ENCODE results near the gene RPN1.
"Not testable (repeated sequence)": the region's sequence is repeated elsewhere in the genome, so short reads cannot be mapped to it uniquely, and the experiment has no call there.

Gene RPN1

GRCh38 chr3:128609294-128609693 lies 41.3 kb downstream of the RPN1 start:
- DNase-seq (ENCODE audit: low read depth): no peak

DNA sequence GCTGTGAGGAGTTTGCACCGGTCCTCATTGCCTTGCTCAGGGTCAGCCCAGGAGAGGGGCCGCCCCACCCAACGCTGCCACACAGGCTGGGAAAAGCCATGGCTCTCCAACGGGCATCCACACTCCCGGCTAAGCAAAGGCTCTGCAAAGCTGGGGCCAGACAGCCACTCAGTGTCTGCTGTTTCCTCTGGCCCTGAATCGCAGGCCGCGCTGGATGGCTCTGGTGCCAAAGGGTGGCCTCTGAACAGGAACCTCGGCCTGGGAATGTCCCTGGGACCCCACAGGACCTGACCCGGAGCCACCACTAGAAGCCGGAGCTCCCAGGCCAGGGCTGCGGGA lies 42.9 kb downstream of the RPN1 start:
- DNase-seq (ENCODE audit: low read depth): no peak

DNA sequence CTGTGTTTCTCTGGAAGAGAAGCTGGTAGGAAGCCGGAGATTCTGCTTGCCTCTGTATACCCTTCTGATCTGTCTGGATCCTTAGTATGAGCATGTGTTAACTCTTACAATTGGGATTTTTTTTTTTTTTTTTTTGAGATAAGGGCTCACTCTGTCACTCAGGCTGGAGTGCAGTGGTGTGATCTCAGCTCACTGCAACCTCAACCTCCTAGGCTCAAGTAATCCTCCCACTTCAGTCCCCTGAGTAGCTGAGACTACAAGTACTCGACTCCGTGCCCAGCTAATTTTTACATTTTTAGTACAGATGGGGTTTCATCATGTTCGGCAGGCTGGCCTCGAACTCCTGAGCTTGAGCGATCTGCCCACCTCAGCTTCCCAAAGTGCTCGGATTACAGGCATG lies 44.5 kb downstream of the RPN1 start:
- no peak for DNase-seq (ENCODE audit: low read depth)

GRCh38 chr3:128605091-128606046 lies 45.2 kb downstream of the RPN1 start:
- no peak for DNase-seq (ENCODE audit: low read depth)

DNA sequence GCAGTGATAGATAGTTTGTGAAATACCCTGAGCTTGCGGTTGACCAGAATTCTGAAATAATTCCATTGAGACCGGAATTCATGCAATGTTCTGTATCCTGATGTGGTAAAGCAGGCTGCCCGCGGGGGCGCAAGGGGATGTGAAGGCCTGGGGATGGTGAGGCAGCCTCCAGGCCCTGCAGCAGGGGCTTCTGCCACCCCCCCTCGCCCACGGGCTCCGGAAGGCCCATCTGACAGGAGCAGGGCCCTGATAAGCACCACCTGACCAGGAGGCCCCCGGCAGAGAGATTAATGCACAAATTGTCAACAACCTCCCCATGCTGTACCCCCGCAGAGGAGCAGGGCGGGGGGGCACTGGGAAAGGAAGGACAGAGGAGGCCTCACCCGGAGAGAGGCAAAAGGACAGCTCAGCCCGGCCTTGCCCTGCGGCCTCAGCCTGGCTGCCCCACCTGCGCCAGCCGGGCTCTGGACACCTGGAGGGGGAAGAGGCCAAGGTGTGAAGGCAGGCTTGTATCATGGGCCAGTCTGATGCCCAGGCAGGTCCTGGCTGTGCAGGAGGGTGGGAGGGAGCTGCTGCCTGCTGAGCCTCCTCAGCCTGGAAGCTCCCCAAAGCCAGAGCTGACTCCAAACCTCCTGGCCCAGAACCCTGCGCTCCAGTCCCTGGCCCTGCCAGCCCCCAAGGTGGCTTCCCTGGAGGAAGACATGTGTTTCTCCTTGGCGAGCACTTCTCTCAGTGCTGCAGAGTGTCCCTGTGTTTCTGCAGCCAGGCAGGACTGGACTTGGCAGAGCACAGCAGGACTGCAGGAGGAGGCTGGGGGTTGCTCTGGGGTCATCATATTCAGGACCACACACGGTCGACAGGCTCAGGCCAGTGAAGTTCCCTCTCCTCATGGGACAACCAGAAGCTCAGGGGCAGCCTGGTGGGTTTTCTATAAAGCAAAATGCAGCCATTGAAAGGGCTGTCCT lies 46.5 kb downstream of the RPN1 start:
- DNase-seq (ENCODE audit: low read depth): no peak

- no peak for DNase-seq (ENCODE audit: low read depth)
Observed at GRCh38 chr3:128603313-128603712, 47.3 kb downstream of the RPN1 start.

DNA sequence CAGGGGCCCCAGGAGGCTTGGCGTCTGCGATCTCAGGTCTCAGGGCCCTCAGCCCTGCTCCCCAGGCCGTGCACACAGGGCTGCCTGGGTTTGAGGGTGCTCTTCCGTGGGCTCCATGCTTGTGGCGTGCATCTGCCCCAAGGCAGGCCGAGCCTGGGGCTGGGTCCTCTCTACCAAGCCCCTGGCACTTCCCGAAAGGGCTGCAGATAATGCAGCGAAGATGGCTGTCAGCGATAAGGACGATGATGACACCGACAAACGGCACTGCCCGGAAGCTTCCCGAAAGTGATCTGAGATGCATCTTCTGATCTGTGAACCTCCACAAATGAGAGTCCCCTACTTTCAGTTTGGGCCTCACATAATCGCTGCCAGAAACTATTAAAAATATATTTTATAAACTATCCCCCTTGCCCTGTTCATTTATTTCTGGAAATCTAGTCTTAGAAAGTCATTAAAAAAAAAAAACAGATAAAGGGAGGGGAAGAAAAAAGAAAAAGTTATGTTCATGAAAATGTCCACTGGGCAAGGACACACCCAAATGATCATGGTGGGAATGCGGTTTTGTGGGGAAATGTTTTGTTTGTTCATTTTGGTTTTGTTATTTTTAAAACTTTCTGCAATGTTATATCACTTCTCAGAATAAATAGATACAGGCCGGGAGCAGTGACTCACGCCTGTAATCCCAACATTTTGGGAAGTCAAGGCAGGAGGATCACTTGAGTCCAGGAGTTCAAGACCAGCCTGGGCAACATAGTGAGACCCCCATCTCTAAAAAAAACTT lies 51.5 kb downstream of the RPN1 start:
- DNase-seq (ENCODE audit: low read depth): no peak

GRCh38 chr3:128597900-128598299 lies 52.7 kb downstream of the RPN1 start:
- DNase-seq (ENCODE audit: low read depth): no peak

- DNase-seq (ENCODE audit: low read depth): no peak
Observed at GRCh38 chr3:128592864-128593263, 57.8 kb downstream of the RPN1 start.

DNA sequence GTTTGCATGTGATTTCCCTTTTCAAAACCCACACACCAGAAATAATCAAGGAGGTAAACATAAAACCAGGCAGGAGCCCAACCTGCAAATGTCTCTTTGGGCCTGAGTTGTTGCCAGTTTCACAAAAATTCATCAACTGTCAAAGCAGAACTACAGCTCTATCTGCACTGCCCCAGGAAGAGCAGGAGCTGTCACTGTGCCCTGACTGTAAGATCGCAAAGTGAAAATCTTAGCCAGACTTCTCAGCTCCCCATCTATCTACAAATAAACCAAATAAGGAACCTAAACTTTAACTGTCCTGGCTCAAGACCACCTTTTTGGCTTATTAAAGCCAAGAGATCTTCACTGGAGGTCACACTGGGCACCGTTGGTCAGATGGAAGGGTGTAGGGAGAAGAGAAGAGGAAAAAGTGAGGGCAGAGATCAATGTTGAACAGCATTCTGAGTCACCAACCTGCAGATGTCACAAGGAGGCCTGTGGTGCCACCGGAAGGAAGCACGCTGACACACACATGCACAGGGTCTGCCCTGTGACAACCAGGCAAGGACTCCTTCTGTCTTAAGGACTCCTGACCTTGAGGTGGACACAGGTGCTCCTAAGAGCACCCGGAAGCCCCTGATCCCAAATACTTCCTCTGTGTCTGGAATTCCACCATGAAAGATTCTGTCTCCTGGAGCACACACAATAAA lies 58.7 kb downstream of the RPN1 start:
- no peak for DNase-seq (ENCODE audit: low read depth)

GRCh38 chr3:128590948-128591347 lies 59.7 kb downstream of the RPN1 start:
- DNase-seq (ENCODE audit: low read depth): no peak

DNA sequence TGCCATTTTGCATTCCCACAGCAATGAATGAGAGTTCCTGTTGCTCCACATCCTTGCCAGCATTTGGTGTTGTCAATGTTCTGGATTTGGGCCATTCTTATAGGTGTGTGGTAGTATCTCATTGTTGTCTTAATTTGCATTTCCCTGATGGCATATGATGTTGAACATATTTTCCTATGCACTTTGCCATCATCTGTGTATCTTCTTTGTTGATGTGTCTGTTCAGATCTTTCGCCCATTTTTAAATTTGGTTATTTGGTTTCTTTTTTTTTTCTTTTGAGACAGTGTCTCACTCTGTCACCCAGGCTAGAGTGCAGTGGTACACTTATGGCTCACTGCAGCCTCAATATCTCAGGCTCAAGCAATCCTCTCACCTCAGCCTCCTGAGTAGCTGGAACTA lies 60.6 kb downstream of the RPN1 start:
- not testable (repeated sequence) for DNase-seq (ENCODE audit: low read depth)

- no peak for DNase-seq (ENCODE audit: low read depth)
Observed at GRCh38 chr3:128588147-128588546, 62.5 kb downstream of the RPN1 start.

DNA sequence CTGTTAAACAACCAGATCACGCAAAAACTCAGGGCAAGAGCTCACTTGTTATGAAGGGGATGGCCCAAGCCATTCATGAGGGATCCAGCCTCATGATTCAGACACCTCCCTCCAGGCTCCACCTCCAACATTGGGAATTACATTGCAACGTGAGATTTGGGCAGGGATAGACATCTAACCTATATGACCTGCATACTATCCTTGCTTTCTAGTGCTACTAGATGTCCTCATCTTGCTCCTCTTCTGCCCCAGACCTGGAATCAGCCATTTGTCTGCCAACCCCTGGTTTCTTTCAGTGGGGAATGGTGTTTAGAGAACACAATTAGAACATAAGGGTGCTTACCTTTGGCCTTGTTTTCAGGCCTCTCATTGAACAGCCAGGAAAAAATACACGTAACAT lies 63.2 kb downstream of the RPN1 start:
- no peak for DNase-seq (ENCODE audit: low read depth)

DNA sequence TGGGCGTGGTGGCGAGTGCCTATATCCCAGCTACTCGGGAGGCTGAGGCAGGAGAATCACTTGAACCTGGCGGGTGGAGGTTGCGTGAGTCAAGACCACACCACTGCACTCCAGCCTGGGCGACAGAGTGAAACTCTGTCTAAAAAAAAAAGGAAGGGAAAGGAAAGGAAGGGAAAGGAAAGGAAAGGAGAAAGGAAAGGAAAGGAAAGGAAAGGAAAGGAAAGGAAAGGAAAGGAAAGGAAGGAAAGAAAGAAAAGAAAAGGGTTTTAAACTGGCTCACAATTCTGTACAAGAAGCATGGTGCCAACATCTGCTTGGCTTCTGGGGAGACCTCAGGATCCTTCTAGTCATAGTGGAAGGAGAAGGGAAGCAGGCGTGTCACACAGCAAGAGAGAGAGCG lies 63.7 kb downstream of the RPN1 start:
- DNase-seq (ENCODE audit: low read depth): not testable (repeated sequence)

DNA sequence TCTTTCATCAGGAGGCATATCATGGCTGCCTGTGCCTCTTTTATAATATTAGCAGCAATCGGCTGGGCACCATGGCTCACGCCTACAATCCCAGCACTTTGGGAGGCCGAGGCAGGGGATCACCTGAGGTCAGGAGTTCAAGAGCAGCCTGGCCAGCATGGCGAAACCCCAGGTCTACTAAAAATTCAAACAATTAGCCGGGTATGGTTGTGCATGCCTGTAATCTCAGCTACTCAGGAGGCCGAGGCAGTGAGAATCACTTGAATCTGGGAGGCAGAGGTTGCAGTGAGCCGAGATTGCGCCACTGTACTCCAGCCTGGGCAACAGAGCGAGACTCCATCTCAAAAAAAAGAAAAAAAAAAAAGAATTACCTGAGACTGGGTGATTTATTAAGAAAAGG lies 64.2 kb downstream of the RPN1 start:
- DNase-seq (ENCODE audit: low read depth): not testable (repeated sequence)

DNA sequence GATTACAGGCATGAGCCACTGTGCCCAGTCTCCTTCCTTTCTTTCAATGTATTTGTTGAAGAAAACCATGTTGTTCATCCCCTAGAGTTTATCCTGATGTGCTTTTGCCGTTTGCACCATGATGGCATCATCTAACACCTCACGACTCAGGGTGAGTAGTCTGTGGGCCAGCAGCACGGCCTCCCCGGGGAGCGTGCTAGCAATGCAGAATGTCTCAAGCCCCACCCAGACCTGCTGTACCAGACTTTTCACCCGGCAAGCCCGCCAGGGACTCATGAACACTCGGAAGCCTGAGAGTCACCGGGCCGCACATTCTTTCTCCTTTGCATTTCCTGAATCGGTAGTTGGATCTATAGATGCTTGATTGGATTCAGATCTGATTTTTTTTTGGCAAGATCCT lies 64.6 kb downstream of the RPN1 start:
- no peak for DNase-seq (ENCODE audit: low read depth)

- DNase-seq (ENCODE audit: low read depth): no peak
Observed at GRCh38 chr3:128585189-128585588, 65.4 kb downstream of the RPN1 start.

DNA sequence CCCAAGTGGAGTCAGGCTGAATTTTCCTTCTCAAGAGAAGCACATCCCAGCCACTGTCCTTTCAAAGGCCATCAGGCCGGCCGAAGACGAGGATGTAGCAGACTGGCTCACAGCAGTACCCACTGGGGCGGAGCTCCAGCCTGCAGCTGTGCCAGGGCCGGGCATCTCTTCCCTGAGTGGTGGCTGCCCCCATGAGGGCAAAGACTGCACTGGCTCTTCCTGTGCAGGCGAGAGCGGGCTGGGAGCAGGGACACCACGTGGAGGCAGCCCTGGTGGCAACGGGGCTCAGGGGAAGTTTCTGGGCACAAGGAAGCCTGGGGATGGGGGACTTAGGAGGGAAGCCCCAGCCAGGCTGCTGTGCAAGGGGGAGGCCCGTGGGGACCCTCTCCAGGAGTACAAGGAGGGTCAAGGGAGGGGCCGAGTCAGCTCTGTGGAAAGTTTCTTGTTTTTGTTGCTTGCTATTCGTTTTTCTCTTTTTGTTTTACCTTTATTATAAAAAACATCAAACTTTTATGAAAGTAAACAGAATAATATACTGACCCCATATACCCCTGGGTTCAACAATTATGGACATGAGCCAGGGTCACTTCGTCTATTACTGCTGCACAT lies 66.1 kb downstream of the RPN1 start:
- peak; percentile 20 for DNase-seq (ENCODE audit: low read depth)

DNA sequence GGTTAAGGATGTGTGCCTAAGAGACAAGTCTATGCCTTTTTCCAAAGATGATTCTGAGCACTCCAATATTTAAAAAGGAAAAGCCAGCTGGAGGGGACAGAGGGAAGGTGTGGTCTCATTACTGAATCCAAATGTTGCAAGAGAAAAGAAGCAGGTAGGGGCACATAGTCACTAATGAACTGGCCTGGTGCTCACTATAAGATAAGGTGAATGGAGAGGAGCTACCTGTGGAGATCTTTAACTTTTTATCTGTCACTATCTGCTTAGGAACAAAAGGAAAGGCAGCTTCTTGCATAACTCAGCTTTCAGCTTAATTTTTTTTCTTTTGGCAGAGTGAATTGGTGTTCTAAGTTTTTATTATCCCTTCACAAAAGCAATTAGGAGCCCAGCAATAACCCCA lies 69.1 kb downstream of the RPN1 start:
- no peak for DNase-seq (ENCODE audit: low read depth)

DNA sequence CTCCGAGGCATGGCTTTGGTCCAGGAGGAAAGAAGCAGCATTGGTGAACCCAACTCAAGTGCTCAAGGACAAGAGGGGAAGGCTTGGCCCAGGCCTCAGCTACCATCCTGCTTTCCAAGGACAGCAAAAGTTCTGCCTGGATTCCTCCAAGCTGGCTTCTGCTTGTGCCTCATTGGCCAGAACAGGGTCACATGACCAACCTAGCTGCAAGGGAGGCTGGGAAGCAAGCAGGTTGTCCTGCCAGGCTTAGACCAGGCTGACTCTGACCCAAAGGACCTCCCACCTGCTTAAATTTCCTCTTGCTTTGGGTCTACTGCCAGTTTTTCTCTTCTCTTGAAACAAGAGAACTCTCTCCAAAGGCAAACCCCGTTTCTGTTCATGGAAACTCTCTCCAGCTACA lies 70.7 kb downstream of the RPN1 start:
- no peak for DNase-seq (ENCODE audit: low read depth)
